Ascending aorta (tissue), 2 donors: ENCODE results near the gene KLHL22. TPM values are rescaled to one million over a fixed set of nuclear protein-coding genes. Genes with fewer than 3 reads are reported as not detected.

Experiments used
- DNase-seq, 2 donors: peaks; one replicate each; pipeline ENCODE4 v3.0.0-alpha.2; 2019; ENCODE audit warnings: low spot score in 2 of 2
- H3K27ac ChIP-seq, 2 donors: fragments of 200-600 bp; sonication (generic); one replicate each; pipeline ENCODE4 v1.5.1; 2016 to 2017; ENCODE audit warnings: mild to moderate bottlenecking in 1 of 2
- H3K27me3 ChIP-seq: fragments of 200-600 bp; sonication (generic); one replicate; pipeline ENCODE4 v1.5.1; 2017
- H3K36me3 ChIP-seq, 2 donors: fragments of 200-600 bp; sonication (generic); one replicate each; pipeline ENCODE4 v1.5.1; 2016
- H3K4me1 ChIP-seq, 2 donors: fragments of 200-600 bp; sonication (generic); one replicate each; pipeline ENCODE4 v1.5.1; 2016 to 2017; ENCODE audit warnings: mild to moderate bottlenecking in 1 of 2
- H3K4me3 ChIP-seq, 2 donors: fragments of 200-600 bp; sonication (generic); one replicate each; pipeline ENCODE4 v1.5.1; 2016 to 2017; ENCODE audit warnings: mild to moderate bottlenecking in 1 of 2
- H3K9me3 ChIP-seq, 2 donors: fragments of 200-600 bp; sonication (generic); one replicate each; pipeline ENCODE4 v1.5.1; 2016
- CTCF ChIP-seq, 3 experiments: fragments of 200-600 bp in 2 of 3; fragments of 450-650 bp in 1 of 3; sonication (generic) in 2 of 3; IDR thresholded peaks; one replicate each; pipeline ENCODE4 v1.5.1; 2016 to 2019; ENCODE audit warnings: antibody characterized with exemption in 3 of 3, mild to moderate bottlenecking in 1 of 3, moderate library complexity in 1 of 3
- intact Hi-C: fragments of 100-400 bp; cut with DNase I; formaldehyde crosslinking; loops from one replicate; pipeline ENCODE4 v1.15.1; 2023
- total RNA-seq: library from RNA; depleted of rRNA; stranded (reverse); fragments of >200 nt; gene quantifications from one replicate; pipeline ENCODE4 v1.1.0, GENCODE V29; 2016

The KLHL22 gene
- total RNA-seq, 1 donor from 2014 or later: 63.8 TPM

DNA sequence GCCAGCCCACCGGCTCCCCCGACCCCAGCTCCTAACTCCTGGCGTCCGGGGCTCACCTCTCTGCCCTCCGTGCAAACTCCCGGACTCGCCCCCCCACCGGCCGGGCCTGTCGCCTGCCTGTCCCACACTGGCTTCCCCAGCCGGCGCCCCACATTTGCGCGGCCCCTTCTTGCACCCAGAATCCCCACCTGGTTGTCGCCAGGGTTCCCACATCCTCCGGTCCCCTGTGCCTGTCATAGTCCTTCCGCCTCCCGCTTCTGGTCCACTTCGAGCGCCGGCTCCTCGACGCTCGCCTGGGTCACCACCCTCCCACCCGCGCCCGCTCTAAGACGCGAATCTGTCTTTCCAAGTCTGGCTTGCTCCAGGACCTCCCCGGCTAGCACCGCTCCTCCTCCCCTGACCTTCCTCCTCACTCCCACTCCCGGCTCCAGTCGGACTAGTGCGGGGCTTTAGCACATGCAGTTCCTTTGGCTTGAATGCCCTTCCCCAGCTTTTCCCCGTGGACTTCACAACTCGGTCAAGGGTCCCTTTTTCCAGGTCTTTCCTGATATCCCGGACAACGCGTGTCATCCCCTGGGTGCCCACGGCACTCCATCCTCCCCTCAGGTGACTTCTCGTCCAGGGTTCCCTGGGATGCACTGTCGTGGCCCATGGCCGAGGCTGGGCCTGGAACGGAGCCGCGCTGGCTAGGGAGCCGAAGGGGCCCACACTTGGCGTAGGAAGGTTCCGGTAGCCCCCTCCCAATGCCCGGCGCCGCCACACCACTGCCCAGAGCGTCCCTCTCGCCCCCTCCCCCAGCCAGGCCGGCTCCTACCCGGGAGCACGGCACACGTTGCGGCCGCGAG lies 58.6 kb downstream of the KLHL22 start:
- H3K4me1 ChIP-seq: peaks cover 3 to 9% of the 10 kb centered on the region in 2 donors
- DNase-seq: no peak
- H3K9me3 ChIP-seq: no peaks in the 10 kb centered on the region
- H3K27ac ChIP-seq: peak overlapping the region; percentile 89 to 94
- no peak for TF ChIP-seq CTCF (IDR thresholded peaks at IDR 0.05)
- H3K4me3 ChIP-seq: peak overlapping the region; percentile 82 to 84
- intact Hi-C loops: loop anchor here (1.0 to 10.0 kb wide), 4 partner anchors 14 to 482 kb away; no protein-coding TSS in a partner anchor
- no peaks in the 10 kb centered on the region for H3K27me3 ChIP-seq
- H3K36me3 ChIP-seq: peaks cover 0 to 2% of the 10 kb centered on the region in 2 donors

- Histone ChIP-seq H3K4me1 (peaks cover 3 to 14% of the 10 kb centered on the region in 2 donors), H3K9me3 (no peaks in the 10 kb centered on the region), H3K36me3 (no peaks in the 10 kb centered on the region), H3K4me3 (peak overlapping the region; percentile 82 to 84), H3K27ac (peak overlapping the region; percentile 89 to 94), H3K27me3 (no peaks in the 10 kb centered on the region)
- intact Hi-C loops: loop anchor here (1.0 to 10.0 kb wide), 4 partner anchors 14 to 482 kb away; no protein-coding TSS in a partner anchor
- no peak for TF ChIP-seq CTCF (IDR thresholded peaks at IDR 0.05)
- DNase-seq: no peak
These were observed 59.3 kb downstream of the KLHL22 start for GRCh38 chr22:20436307-20436767.

DNA sequence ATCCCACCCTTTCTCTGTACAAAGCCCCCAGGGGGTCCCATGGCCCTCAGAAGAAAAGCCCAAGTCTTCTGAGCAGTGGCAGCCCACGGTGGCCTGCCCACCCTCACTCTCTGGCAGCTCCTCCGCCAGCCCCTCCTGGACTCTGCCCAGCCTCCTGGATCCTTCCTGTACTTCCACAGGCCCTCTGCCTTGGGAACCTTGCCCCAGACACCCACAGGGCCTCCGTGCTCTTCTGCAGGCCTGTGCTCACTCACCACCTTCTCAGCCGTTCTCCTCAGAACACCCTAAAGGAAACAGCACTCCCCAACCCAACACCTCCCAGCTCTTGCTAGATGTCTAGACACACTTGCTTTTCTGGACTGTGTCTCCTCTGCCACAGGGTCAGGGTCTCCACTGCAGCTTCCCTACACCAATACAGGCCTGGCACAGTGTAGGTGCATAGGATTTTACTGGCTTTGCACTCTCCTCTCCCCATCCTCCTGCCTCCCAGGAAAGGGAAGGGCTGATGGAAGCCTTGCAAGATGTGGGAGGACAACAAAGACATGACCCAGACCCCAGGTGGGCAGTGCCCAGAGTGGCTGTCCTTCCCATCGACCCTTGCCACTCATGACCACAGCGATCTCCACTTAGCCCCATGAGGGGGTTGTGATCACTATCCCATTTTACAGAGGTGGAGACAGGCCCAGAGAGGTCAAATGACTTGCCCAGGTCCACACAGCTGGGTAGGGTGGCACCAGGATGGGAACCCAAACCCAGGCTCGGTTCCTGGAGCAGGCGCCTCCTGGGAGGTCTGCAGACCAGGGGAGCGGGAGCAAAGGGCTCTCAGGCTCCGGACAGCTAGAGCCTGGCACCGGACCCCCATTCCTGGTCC lies 59.9 kb downstream of the KLHL22 start:
- Histone ChIP-seq H3K4me3 (peak overlapping the region; percentile 82 to 84), H3K27ac (peak overlapping the region; percentile 89 to 94), H3K4me1 (peaks cover 6 to 20% of the 10 kb centered on the region in 2 donors), H3K9me3 (no peaks in the 10 kb centered on the region), H3K27me3 (no peaks in the 10 kb centered on the region), H3K36me3 (no peaks in the 10 kb centered on the region)
- no peak for DNase-seq
- TF ChIP-seq CTCF (IDR thresholded peaks at IDR 0.05): no peak
- intact Hi-C loops: loop anchor here (1.0 to 10.0 kb wide), 4 partner anchors 13 to 481 kb away; no protein-coding TSS in a partner anchor

GRCh38 chr22:20434773-20435172 lies 60.8 kb downstream of the KLHL22 start:
- DNase-seq: no peak
- no peak for TF ChIP-seq CTCF (IDR thresholded peaks at IDR 0.05)
- Histone ChIP-seq H3K4me1 (peaks cover 6 to 20% of the 10 kb centered on the region in 2 donors), H3K4me3 (no peak overlapping the region), H3K9me3 (no peaks in the 10 kb centered on the region), H3K27ac (no peak overlapping the region), H3K36me3 (peaks cover 3 to 8% of the 10 kb centered on the region in 2 donors), H3K27me3 (no peaks in the 10 kb centered on the region)
- intact Hi-C loops: loop anchor here (5.0 to 10.0 kb wide), 2 partner anchors 263 to 480 kb away; no protein-coding TSS in a partner anchor

- H3K27me3 ChIP-seq: no peaks in the 10 kb centered on the region
- no peak overlapping the region for H3K27ac ChIP-seq
- peaks cover 6 to 20% of the 10 kb centered on the region in 2 donors for H3K4me1 ChIP-seq
- H3K36me3 ChIP-seq: peaks cover 8 to 13% of the 10 kb centered on the region in 2 donors
- intact Hi-C loops: loop anchor here (10.0 kb wide), 1 partner anchor 480 kb away; no protein-coding TSS in a partner anchor
- no peaks in the 10 kb centered on the region for H3K9me3 ChIP-seq
- DNase-seq: no peak
- H3K4me3 ChIP-seq: no peak overlapping the region
- no peak for TF ChIP-seq CTCF (IDR thresholded peaks at IDR 0.05)
These were observed 61.3 kb downstream of the KLHL22 start for GRCh38 chr22:20434264-20434751.
